CD4-positive, alpha-beta T cell treated with Interleukin-6 for 4 hours (primary cell): ENCODE data around the gene IGSF11.
"Not testable (repeated sequence)": the region's sequence is repeated elsewhere in the genome, so short reads cannot be mapped to it uniquely, and the experiment has no call there.

ENCODE experiments used
- DNase-seq: peaks from one replicate; pipeline ENCODE4 v3.0.0-alpha.2; 2020; ENCODE audit warnings: mixed read lengths

Gene IGSF11

GRCh38 chr3:119034256-119035013 is at the start of gene IGSF11:
Gene IGSF11 (minus strand): TSS chr3:119034846. CDS start chr3:119034582, 264 bp downstream.
- DNase-seq: peak; percentile 73

GRCh38 chr3:119080364-119080763 is 45.7 kb upstream of the IGSF11 start:
- DNase-seq: no peak

- DNase-seq: no peak
These were observed 38.8 kb upstream of the IGSF11 start for GRCh38 chr3:119073258-119074001.

GRCh38 chr3:119072451-119072850 is 37.8 kb upstream of the IGSF11 start:
- not testable (repeated sequence) for DNase-seq

GRCh38 chr3:119069725-119070124 is 35.1 kb upstream of the IGSF11 start:
- no peak for DNase-seq

GRCh38 chr3:119063471-119063870 is 28.8 kb upstream of the IGSF11 start:
- no peak for DNase-seq

- DNase-seq: no peak
These were observed 28.2 kb upstream of the IGSF11 start for GRCh38 chr3:119062892-119063291.

- DNase-seq: no peak
These were observed 9.9 kb upstream of the IGSF11 start for GRCh38 chr3:119044593-119044992.

GRCh38 chr3:119042162-119042561 is 7.5 kb upstream of the IGSF11 start:
- no peak for DNase-seq

- no peak for DNase-seq
These were observed 334 bp upstream of the IGSF11 start for GRCh38 chr3:119035014-119035346.

- no peak for DNase-seq
These were observed 1.0 kb downstream of the IGSF11 start for GRCh38 chr3:119033393-119034255.

- no peak for DNase-seq
These were observed 9.4 kb downstream of the IGSF11 start for GRCh38 chr3:119025171-119025795.

- no peak for DNase-seq
These were observed 14.7 kb downstream of the IGSF11 start for GRCh38 chr3:119019767-119020518.

GRCh38 chr3:119018690-119019463 is 15.8 kb downstream of the IGSF11 start:
- no peak for DNase-seq

GRCh38 chr3:119015942-119016341 is 18.7 kb downstream of the IGSF11 start:
- no peak for DNase-seq

- DNase-seq: no peak
These were observed 20.7 kb downstream of the IGSF11 start for GRCh38 chr3:119013951-119014350.

- no peak for DNase-seq
These were observed 23.1 kb downstream of the IGSF11 start for GRCh38 chr3:119011528-119011927.

GRCh38 chr3:118997190-118997589 is 37.5 kb downstream of the IGSF11 start:
- DNase-seq: no peak

GRCh38 chr3:118991775-118992174 is 42.9 kb downstream of the IGSF11 start:
- DNase-seq: no peak

GRCh38 chr3:118990823-118991560 is 43.7 kb downstream of the IGSF11 start:
- no peak for DNase-seq
